Fibroblast of skin of right quadriceps (primary cell): ENCODE data around the gene IMPG2.

Source experiments
- DNase-seq: peaks from one replicate; pipeline ENCODE4 v3.0.0-alpha.2; 2013

The IMPG2 gene

GRCh38 chr3:101230618-101231017 lies 89.8 kb downstream of the IMPG2 start:
- DNase-seq: no peak

- no peak for DNase-seq
These were observed 90.7 kb downstream of the IMPG2 start for GRCh38 chr3:101229681-101230080.

DNA sequence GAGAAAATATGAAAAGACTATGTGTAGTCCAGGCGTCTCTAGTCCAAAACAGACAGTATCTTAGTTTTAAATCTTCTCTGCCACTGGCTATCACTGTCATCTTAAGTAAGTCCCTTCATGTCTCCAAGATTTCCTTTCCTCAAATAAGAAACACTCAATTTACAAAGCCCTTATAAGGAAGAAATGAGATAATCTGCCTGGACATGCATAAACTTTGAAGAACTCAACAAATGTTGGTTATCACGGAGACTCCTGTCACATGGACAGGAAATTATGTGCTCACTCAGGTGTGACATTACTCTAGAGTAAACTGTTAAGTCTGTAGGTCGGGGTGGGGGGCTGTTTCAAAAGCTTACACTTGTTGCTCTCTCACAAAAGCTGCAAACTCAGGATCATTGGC lies 91.9 kb downstream of the IMPG2 start:
- no peak for DNase-seq

DNA sequence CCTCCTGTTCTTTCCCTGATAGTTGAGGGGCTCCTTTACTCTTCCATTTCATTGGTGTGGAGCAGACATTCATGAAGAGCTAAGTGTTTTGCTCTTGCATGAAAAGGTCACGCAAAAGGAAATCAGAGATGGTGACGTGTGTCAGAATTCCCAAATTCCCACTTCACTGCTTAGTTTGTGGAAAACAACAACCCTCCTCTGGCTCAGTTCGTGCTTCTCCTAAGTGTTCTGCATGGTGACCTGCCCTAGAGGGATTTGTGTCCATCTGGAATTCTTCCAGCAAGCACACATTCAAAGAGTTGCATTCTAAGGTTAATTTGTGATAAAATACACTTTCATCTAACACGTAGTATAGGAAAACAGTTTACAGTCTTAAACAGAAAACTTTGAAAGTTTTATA lies 95.6 kb downstream of the IMPG2 start:
- DNase-seq: no peak

DNA sequence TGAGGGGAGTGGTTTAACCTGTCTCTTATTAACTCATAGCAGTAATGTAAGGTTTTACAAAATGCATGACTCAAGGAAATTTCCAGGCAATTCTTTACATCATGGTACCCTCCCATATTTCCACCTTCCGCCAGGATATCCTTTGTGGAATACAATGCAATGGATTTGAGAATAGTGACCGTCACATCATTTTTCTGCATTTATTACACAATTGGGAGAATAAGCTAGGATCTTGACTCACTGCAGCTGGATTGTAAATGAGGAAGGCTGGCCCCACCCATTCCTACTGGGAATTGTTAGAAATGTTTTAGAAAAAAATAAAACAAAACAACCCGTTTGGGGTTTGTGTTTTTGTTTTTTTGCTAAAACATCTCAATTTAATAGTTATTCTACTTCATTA lies 97.4 kb downstream of the IMPG2 start:
- DNase-seq: no peak

DNA sequence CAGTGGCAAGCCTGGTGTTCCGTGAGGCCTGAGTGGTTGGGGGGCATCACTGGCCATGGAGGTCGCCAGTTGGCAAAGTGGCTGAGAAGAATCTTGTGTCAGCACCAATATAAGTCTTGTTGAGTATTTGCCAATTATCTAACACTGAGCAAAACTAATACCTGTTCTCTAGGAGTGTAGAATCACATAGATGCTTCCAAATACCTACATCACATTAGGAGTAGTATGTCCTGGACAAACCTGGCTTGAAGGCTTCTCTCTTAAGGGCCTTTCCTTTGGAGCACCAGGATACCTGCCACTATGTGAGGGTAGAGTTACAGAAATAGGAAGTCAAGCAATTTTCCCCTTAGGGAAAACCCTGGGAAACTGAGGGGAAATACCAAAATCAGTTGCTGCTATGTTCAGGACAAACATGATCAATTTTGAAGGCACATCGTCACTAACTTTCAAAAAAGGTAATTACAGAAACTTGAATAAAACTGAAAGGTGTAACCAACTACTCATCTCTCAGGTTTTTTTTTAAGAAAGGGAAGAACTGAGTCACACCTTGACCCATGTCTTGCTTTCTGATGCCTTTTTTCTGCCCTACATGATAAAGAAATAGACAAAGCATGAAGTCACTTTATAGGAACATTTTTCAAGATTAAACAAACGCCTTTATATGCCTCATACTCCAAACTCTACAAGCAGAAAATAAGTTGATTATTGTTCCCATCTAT lies 100.4 kb downstream of the IMPG2 start:
- no peak for DNase-seq

GRCh38 chr3:101217472-101218245 lies 102.7 kb downstream of the IMPG2 start:
- no peak for DNase-seq

DNA sequence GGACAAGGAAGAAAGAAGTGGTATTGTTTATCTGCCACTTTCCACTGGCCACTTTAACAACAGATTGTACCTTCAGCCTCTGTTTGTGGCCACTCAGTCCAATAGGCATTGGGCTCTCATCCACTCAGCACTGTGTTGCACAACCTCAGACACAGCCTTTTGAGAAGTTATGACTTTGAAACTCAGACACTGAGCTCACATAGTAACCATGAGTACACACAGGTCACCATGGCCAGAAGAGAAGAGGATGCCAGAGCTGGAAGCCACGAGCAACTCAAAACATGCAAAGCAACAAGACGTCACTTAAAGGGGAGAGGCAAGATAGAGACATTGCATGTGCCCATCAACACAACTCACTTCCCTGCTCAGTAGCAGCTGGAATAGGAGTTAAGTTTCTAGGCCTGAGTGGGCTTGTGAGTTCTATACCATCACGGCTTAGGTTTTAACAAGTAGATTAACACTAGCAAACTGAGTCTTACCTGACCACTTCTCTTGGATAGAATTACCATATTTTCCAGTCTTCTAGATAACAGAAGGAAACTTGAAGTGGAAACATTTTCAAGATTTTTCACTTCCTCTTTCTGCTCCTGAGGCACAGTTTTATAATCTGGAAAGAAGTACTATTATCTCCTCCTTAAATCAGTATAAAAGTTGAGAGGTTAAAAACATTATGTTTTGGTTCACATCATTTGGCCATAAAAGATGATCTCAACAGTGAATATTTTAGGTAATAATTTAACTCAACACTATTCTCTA lies 103.5 kb downstream of the IMPG2 start:
- DNase-seq: peak; percentile 11

- no peak for DNase-seq
These were observed 107.6 kb downstream of the IMPG2 start for GRCh38 chr3:101212730-101213129.

DNA sequence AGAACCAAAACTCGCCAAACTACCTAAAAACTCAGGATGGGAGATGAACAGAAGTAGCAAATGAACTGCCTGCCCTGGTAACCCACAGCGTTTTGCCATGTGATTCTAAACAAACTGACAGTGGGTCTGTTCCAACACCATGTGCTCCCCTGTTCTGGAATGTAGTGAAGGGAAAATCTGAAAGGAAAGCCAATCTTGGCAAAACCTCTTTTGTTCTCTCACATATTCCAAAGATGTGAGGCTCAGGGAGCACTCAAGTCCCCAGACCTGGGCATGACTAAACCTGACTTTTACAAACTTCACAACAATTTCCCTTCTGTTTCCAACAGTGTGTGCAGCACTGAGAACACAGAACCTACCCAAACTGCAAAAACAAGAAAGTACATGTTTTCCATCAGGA lies 116.1 kb downstream of the IMPG2 start:
- no peak for DNase-seq

- DNase-seq: peak; percentile 76
These were observed 117.0 kb downstream of the IMPG2 start for GRCh38 chr3:101203411-101203810.

DNA sequence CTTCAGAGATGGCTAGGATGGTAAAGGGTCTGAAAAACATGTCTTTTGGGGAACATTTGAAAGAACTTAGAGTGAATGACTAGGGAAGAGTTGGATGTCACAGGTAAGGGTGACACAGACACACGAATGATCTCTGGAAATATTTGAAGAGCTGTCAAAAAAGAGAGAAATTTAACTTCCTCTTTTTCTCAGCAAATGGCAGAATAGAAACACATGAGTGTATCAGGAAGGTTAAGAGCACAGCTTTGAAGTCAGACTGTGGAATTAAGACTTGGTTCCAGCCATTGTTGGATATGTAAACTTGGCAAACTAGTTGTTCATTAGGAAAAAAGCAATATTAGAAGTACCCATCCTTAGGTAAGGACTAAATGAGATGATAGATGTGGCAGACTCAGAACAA lies 117.7 kb downstream of the IMPG2 start:
- no peak for DNase-seq

DNA sequence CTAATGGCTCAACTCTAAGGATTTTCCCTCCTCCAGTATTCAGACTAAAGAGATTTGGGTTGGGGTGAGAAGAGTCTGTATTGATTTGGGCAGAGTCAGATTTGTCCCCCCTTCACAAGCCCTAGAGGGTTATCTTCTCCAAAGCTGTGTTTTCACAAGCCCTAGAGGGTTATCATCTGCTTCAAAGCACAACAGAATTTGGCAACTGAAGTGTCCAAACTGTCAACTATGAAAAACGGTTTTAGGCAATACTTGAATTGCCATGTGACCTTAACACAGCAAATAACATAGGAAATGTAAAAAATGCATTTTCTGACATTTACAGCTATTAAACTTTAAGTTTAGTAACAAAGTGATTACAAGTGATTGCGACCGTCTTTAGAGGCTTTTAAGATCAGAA lies 119.9 kb downstream of the IMPG2 start:
- DNase-seq: no peak

DNA sequence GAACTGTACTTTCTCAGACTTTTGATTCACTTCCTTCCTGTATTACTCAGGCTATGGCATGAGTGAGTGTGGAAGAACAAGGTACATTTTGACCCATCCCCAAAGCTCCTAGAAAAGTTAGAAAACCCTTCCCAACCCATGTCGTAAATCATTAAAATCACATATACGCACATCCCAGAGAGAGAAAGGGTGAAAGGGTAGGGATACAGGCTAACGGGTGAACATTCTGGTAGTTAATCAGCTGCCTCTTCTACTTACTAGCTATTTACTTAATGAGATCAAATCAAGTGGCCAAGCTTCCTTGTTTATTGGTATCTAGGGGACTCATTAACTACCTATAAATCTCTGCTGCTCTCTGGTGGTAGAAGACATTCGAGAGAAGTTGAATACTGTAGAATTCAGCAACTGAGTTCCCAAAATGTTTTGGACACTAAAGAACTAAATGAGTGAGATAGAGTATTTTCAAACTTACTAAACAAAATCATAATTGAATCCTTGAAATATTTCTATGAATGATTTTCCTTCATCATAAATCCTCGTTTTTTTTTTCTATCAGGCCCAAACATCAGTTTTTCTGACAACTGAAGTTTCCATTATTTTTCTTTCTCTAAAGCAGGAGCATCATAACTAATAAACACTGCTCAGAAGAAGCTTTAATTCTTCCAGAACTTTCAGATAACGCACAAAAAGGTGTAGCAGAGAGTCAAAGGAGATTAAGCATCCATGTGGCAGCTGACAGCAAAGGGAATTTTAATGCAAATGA lies 124.2 kb downstream of the IMPG2 start:
- peak; percentile 77 for DNase-seq

- DNase-seq: no peak
These were observed 126.0 kb downstream of the IMPG2 start for GRCh38 chr3:101194392-101194791.

GRCh38 chr3:101193957-101194356 lies 126.4 kb downstream of the IMPG2 start:
- peak; percentile 91 for DNase-seq

DNA sequence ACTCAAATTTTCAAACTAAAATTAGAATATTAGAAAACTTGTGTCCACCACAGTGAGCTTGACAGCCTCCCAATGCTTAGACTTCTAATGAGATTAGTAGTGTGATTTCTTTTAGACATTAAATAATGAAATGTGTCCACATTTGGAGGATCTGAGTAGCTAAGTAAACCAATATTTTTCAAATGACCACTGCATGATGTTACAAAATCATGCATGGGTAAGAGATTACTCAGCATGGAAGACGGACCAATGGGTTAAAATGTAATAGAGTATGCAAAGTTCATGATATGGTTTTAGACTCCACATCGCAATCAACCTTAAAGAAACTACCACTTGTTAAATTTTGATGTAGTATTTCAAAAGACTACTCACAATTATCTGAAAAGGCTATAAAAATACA lies 130.6 kb downstream of the IMPG2 start:
- DNase-seq: peak; percentile 53

GRCh38 chr3:101189176-101189575 lies 131.2 kb downstream of the IMPG2 start:
- no peak for DNase-seq

DNA sequence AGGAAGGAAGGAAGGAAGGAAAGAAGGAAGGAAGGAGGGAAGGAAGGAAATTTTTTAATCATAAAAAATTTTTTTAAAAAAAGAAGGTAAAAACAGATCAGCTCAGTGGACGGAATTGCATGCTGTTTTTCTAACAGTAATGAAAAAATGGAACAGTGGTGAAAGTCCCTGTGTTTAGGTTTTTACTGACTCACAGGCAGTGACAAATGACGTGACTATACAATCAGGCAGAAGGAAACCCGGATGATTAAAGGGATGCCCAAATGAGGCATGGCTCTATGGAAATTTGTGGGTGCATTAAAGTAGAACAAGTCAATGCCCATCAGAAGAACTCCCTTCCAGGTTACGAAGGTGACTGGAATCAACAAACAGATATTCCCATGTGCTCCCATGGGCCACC lies 135.0 kb downstream of the IMPG2 start:
- DNase-seq: no peak

DNA sequence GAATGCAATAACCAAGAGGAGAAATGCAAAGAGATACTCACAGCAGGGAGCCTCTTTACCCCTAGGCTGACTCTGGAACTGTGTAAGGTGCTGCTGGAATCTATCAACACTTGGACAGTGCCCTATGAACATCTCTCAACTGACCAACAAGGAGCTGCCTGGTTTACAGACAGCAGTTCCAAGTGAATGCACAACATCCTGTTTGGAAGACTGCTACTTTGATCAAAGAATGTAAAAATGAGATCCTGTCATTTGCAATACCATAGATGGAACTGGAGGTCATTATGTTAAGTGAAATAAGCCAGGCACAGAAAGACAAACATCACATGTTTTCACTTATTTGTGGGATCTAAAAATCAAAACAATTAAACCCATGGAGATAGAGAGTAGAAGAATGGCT lies 136.3 kb downstream of the IMPG2 start:
- no peak for DNase-seq

GRCh38 chr3:101183151-101183550 lies 137.2 kb downstream of the IMPG2 start:
- no peak for DNase-seq

GRCh38 chr3:101182734-101183133 lies 137.6 kb downstream of the IMPG2 start:
- peak; percentile 55 for DNase-seq

DNA sequence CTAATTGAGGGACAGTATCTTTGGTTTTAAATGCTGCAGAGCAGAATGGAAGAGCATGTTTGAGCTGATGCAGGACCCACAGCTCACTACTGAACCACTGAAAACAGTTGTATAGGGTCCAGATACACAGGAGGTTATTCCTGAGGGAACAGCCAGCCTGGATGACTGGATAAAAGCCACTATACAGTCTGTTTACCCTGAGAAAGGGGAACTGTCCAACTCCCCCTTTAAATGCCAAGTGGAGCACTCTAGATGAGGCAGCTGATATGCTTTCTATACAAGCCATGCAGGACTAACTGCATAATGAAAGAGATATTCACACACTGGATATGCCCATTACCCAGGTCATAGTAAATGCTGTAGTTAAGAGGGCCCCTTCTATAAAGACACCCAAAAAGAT lies 138.6 kb downstream of the IMPG2 start:
- no peak for DNase-seq
